Measurements from ENCODE around the gene VDR. TPM values are rescaled to one million over a fixed set of nuclear protein-coding genes. Genes with fewer than 3 reads are reported as not detected.
A peak's percentile ranks its signal among the peaks of the same experiment; 100 is the strongest.

VDR gene
- total and polyA plus RNA-seq, 2 donors (not counting 1 experiment from before 2014, with no cell fraction given) = 0.37 to 0.42 TPM

GRCh38 chr12:47808050-47808449 lies 96.7 kb downstream of the VDR start:
- Histone ChIP-seq H3K9me3 (ENCODE audit: control extremely low read depth in 1 of 3, control insufficient read depth in 2 of 3, insufficient read depth in 1 of 3, low read length in 2 of 3) (no peaks in the 10 kb centered on the region), H2AFZ (ENCODE audit: insufficient read depth, low read depth, low read length, poor library complexity, severe bottlenecking) (peak overlapping the region; percentile 8), H4K20me1 (ENCODE audit: control insufficient read depth, insufficient read depth, low read length, poor library complexity, severe bottlenecking) (peaks cover under 1% of the 10 kb centered on the region), H3K4me3 (ENCODE audit: control extremely low read depth in 1 of 5, extremely low read depth in 1 of 5, insufficient read depth in 1 of 5, low read depth in 2 of 5, low read length in 4 of 5) (peak overlapping the region in 4 of 5 experiments; percentile 16 to 33 (median 28)), H3K4me2 (replicated peaks; ENCODE audit: low read depth, low read length, poor library complexity, severe bottlenecking) (peak overlapping the region; percentile 84), H3K27me3 (replicated peaks in 1 of 4; ENCODE audit: control extremely low read depth in 1 of 4, control insufficient read depth in 3 of 4, insufficient read depth in 4 of 4, low read length in 3 of 4) (no peaks in the 10 kb centered on the region), H3K4me1 (ENCODE audit: control insufficient read depth in 2 of 2, insufficient read depth in 2 of 2, low read length in 2 of 2) (peaks cover 74 to 93% of the 10 kb centered on the region in 2 donors), H3K9ac (ENCODE audit: low read length) (peak overlapping the region; percentile 54), H3K79me2 (ENCODE audit: control insufficient read depth, insufficient read depth, low read length) (peaks cover 96% of the 10 kb centered on the region), H3K27ac (ENCODE audit: low read length in 2 of 2) (peak overlapping the region; percentile 90 to 94), H3K36me3 (replicated peaks in 1 of 2; ENCODE audit: control extremely low read depth in 1 of 2, control insufficient read depth in 1 of 2, extremely low read depth in 1 of 2, insufficient read depth in 2 of 2, low read length in 1 of 2) (peaks cover 0 to 14% of the 10 kb centered on the region in 2 experiments)
- ATAC-seq (ENCODE audit: low read depth) (peak; percentile 40), DNase-seq (peak; percentile 86)
- TF ChIP-seq CTCF (IDR thresholded peaks at IDR 0.05) = no peak
- no peak for TF ChIP-seq EZH2 (IDR thresholded peaks at IDR 0.05; ENCODE audit: borderline replicate concordance, insufficient read depth, low read depth, low read length, poor library complexity, severe bottlenecking)
- ChIA-PET POLR2A (interaction anchor here (0.5 to 17.3 kb wide), 11 partner anchors 9 to 1348 kb away, joined by 3 to 264 read pairs (median 4); partner anchors contain the start of gene HDAC7), CTCF (interaction anchor here (0.7 to 38.8 kb wide), 21 partner anchors 10 to 156 kb away, joined by 3 to 1203 read pairs (median 5); partner anchors contain the start of genes HDAC7 and SLC48A1)
- 0% methylated on average over 9 of the region's 9 CpGs for WGBS (ENCODE audit: insufficient coverage)
- intact Hi-C loops (cut with micrococcal nuclease) = loop anchor here (1.0 kb wide), 5 partner anchors 11 to 102 kb away; partner anchors contain the start of genes HDAC7, RPAP3 and SLC48A1
- Mint-ChIP-seq H3K27me3 (no peaks in the 10 kb centered on the region), H3K4me3 (peak overlapping the region; percentile 69), H3K27ac (peak overlapping the region; percentile 91), H3K9me3 (ENCODE audit: insufficient read depth) (no peaks in the 10 kb centered on the region), H3K4me1 (peaks cover 96% of the 10 kb centered on the region)

GRCh38 chr12:47807338-47807737 lies 97.5 kb downstream of the VDR start:
- peak overlapping the region; percentile 84 for H3K4me2 ChIP-seq (replicated peaks; ENCODE audit: low read depth, low read length, poor library complexity, severe bottlenecking)
- no peak for DNase-seq
- Mint-ChIP-seq H3K4me3 (peak overlapping the region; percentile 69), H3K27ac (peak overlapping the region; percentile 91), H3K27me3 (no peaks in the 10 kb centered on the region), H3K9me3 (ENCODE audit: insufficient read depth) (no peaks in the 10 kb centered on the region), H3K4me1 (peaks cover 96% of the 10 kb centered on the region)
- ChIA-PET POLR2A (interaction anchor here (0.7 to 17.3 kb wide), 7 partner anchors 11 to 98 kb away, joined by 3 to 264 read pairs (median 4); partner anchors contain the start of gene HDAC7), CTCF (interaction anchor here (0.7 to 38.8 kb wide), 18 partner anchors 10 to 155 kb away, joined by 3 to 1203 read pairs (median 8); partner anchors contain the start of genes HDAC7 and SLC48A1)
- H3K79me2 ChIP-seq (ENCODE audit: control insufficient read depth, insufficient read depth, low read length) = peaks cover 98% of the 10 kb centered on the region
- 100% methylated on average over 2 of the region's 5 CpGs for WGBS (ENCODE audit: insufficient coverage)
- no peaks in the 10 kb centered on the region for H3K9me3 ChIP-seq (ENCODE audit: control extremely low read depth in 1 of 3, control insufficient read depth in 2 of 3, insufficient read depth in 1 of 3, low read length in 2 of 3)
- H3K9ac ChIP-seq (ENCODE audit: low read length) = peak overlapping the region; percentile 54
- peak overlapping the region; percentile 90 to 94 for H3K27ac ChIP-seq (ENCODE audit: low read length in 2 of 2)
- H3K36me3 ChIP-seq (replicated peaks in 1 of 2; ENCODE audit: control extremely low read depth in 1 of 2, control insufficient read depth in 1 of 2, extremely low read depth in 1 of 2, insufficient read depth in 2 of 2, low read length in 1 of 2) = peaks cover 0 to 14% of the 10 kb centered on the region in 2 experiments
- intact Hi-C loops (cut with micrococcal nuclease) = no loop called here
- TF ChIP-seq CTCF (IDR thresholded peaks at IDR 0.05) (no peak), EZH2 (IDR thresholded peaks at IDR 0.05; ENCODE audit: borderline replicate concordance, insufficient read depth, low read depth, low read length, poor library complexity, severe bottlenecking) (no peak)
- H4K20me1 ChIP-seq (ENCODE audit: control insufficient read depth, insufficient read depth, low read length, poor library complexity, severe bottlenecking) = peaks cover 8% of the 10 kb centered on the region
- H3K27me3 ChIP-seq (replicated peaks in 1 of 4; ENCODE audit: control extremely low read depth in 1 of 4, control insufficient read depth in 3 of 4, insufficient read depth in 4 of 4, low read length in 3 of 4) = no peaks in the 10 kb centered on the region
- peak overlapping the region in 1 of 5 experiments; percentile 9 for H3K4me3 ChIP-seq (ENCODE audit: control extremely low read depth in 1 of 5, extremely low read depth in 1 of 5, insufficient read depth in 1 of 5, low read depth in 2 of 5, low read length in 4 of 5)
- no peak for ATAC-seq (ENCODE audit: low read depth)
- H2AFZ ChIP-seq (ENCODE audit: insufficient read depth, low read depth, low read length, poor library complexity, severe bottlenecking) = no peak overlapping the region
- H3K4me1 ChIP-seq (ENCODE audit: control insufficient read depth in 2 of 2, insufficient read depth in 2 of 2, low read length in 2 of 2) = peaks cover 77 to 95% of the 10 kb centered on the region in 2 donors
